SKM-1 (cell line): ENCODE results near the gene MAG.

Source experiments
- DNase-seq: peaks from one replicate; lab custom pipeline; 2025; ENCODE audit not compliant: unreplicated experiment; lab: John Stamatoyannopoulos, UW

The MAG gene

DNA sequence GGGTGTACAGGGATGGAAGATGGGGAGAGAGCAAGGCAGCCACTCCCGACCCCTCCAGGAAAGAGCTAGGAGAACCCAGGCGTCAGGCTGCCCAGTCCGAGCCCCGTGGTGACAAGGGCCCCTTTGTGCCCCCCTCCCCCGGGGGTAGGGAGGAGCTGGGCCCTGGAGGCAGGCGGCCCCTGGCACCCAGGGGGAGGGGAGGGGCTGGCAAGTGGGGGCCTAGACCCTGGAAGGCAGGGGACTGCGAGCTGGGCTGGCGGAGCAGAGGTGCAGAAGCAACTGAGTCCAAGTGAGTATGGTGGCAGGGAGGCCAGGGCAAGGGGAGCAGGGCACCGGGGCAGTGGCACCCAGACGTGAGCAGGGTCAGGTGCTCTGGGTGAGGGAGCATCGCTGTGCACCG lies at the start of gene MAG:
Gene MAG (plus strand): TSS at position 246 of the 400 bp plus-strand sequence. CDS start 3,248 bp downstream, outside the sequence.
- no peak for DNase-seq

DNA sequence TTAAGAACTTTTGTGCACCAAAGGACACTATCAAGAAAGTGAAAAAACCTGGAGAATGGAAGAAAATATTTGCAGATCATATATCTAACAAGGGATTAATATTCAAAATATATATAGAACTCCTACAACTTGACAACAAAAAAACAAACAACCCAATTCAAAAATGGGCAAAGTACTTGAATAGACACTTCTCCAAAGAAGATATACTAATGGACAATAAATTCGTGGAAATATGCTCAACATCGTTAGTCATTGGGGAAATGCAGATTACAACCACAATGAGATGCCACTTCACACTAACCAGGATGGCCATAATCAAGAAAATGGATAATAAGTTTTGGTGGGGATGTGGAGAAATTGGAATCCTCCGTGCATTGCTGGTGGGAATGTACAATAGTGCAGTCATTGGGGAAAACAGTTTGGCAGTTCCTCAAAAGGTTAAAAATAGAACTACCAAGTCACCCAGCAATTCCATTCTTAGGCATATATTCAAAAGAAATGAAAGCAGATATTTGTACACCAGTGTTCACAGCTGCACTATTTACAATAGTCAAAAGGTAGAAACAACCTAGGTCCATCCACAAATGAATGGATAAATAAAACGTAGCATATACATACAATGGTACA lies 45.4 kb upstream of the MAG start:
- no peak for DNase-seq

- no peak for DNase-seq
Measured at GRCh38 chr19:35247526-35248309, 44.2 kb upstream of the MAG start.

DNA sequence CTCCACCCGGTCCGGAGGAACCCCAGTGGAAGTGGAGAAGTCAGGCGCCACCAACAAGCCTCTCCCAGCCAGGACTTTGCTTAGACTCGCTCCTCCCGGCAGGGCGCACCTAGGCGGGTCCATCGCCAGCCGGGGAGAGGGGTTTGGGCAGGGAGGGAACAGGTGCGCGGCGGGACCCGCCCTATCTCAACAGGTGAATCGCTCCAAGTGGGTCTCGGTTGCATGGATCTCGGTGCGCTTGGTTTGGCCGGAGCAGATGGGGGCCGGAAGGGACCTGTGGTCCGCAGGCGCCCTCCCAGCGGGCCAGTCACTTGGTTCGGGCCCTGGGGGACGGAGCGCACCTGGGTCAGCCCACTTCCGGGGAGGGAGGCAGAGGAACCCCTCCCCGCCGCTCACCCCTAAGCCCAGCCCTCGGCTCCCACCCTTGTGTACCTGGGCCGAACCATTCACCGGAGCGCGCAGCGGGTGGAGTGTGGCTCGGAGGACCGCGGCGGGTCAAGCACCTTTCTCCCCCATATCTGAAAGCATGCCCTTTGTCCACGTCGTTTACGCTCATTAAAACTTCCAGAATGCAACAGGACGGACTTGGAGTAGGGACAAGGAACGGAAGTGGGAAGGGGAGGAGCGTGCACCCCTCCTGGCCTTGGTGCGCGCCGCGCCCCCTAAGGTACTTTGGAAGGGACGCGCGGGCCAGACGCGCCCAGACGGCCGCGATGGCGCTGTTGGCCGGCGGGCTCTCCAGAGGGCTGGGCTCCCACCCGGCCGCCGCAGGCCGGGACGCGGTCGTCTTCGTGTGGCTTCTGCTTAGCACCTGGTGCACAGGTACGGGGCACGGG lies 43.4 kb upstream of the MAG start, which contains the start of gene LSR:
Gene LSR (plus strand): TSS at position 693 of the 836 bp plus-strand sequence. CDS start 21 bp downstream, at position 714.
- DNase-seq = no peak

DNA sequence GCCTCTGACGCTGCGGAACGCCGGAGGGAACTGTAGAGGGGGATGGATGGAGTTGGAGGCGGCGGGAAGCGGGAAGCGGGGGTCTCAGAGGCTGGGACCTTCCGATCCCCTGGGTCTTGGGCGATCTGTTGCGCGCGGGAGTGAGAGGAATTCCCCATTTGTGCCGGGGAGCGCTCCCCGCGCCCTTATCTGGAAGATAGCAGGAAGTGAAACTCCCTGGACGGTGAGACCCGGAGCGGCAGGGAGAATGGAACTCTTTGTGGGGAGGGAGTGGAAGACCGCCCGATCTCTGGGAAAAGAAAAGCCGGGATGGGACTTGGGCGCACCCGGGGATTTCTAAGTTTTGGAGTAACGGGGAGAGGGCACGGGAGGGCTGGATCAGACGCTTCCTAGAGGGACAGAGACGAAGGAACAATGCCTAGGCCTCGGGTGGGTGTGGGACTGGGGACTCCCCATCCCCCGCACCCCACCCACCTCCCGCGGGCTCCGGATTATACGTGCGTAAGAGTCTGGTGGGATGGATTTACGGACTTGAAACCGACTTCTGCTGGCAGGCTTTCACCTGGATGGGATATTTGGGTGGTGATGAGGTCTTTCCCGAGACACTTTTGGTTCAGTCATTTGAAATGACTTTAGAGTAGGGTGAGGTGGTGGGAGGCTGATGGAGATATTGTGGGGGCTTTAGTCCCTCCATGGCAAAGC lies 42.7 kb upstream of the MAG start:
- DNase-seq = no peak

- no peak for DNase-seq
Measured at GRCh38 chr19:35249848-35250711, 41.9 kb upstream of the MAG start.

DNA sequence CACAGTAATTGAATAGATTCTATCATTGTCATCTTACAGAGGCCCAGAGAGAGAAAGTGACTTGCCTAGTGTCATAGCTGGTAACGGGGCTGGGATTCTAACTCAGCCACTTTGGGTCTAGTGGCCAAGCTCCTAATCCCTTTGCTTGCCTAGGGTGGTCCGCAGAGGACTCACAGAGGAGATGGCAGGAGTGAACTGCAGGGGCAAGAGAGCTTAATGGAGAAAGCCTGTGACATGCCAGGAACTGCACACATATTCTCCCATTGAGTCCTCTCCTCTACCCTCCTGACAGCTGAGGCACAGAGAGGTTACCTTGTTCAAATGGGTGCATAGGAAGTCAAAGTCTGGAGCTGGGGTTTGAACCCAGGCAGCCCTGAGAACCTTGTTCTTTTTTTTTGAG lies 40.5 kb upstream of the MAG start:
- no peak for DNase-seq

GRCh38 chr19:35253316-35254286 lies 38.4 kb upstream of the MAG start:
- DNase-seq = no peak

- DNase-seq = no peak
Measured at GRCh38 chr19:35254341-35255297, 37.3 kb upstream of the MAG start.

DNA sequence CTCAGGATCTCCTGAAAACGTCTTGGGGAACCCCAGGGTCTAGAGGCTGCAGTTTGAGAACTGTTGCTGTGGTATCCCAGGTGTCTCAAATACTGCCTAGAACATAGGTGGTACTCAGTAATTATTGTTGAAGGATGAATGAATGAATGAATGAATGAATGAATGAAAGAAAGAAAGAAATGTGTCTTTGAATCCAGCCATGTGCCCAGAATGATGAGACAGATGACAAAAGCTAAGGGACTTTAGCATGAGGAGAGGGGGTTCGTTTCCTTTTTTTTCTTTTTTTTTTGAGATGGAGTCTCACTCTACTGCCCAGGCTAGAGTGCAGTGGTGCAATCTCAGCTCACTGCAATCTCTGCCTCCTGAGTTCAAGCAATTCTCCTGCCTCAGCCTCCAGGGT lies 35.4 kb upstream of the MAG start:
- DNase-seq = no peak

DNA sequence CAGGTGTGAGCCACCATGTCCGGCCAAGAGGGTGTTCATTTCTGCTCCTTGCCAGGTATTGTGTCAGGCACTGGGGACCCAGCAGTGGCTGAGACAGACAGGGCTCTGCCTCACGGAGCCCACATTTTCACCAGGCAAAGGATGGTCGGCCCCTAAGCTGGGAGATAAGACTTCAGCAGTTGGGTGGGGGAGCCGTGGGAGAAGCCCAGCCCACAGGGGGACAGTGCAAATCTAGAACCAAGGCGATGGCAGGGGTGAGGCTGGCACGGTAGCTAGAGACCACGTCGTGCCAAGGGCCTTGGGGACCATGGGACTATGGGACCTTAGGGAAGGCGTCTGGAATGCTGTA lies 34.9 kb upstream of the MAG start:
- DNase-seq = no peak

GRCh38 chr19:35260694-35261304 lies 31.2 kb upstream of the MAG start:
- DNase-seq = no peak

- no peak for DNase-seq
Measured at GRCh38 chr19:35261356-35262100, 30.4 kb upstream of the MAG start.

DNA sequence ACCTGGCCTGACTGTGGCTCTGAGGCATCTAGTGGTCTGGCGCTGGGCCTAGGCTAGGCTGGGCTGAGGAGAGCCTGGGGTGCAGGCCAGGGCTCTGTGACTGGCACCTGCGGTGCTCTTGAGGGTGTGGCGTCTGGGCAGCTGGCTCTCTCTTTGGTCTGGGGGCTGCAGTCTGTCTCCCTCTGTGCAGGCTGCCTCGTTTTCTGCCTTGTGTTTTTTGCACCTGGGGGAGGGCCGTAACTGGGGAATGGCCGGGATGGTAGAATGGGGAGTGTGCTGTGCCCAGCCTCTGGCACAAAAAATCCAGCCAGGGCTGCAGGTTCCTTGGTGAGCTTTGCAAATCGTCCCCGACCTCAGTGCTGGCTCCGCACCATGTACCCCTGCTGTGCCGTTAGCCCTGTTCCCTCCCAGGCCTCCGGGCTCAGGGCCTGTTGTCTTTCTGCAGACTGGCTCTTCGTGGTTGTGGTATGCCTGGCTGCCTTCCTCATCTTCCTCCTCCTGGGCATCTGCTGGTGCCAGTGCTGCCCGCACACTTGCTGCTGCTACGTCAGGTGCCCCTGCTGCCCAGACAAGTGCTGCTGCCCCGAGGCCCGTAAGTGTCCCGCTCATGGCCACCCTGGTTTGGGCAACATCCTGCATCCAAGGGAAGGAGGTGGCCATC lies 29.7 kb upstream of the MAG start:
- no peak for DNase-seq

GRCh38 chr19:35264268-35265125 lies 27.5 kb upstream of the MAG start:
- no peak for DNase-seq
